NCI-H345 treated with DMSO at 0.1 percent for 48 hours (cell line): ENCODE data around the gene IQSEC3.
"Not testable (repeated sequence)": the region's sequence is repeated elsewhere in the genome, so short reads cannot be mapped to it uniquely, and the experiment has no call there.

ENCODE experiments used
- DNase-seq: peaks from one replicate; lab custom pipeline; 2025; ENCODE audit not compliant: unreplicated experiment; lab: John Stamatoyannopoulos, UW

IQSEC3 gene

DNA sequence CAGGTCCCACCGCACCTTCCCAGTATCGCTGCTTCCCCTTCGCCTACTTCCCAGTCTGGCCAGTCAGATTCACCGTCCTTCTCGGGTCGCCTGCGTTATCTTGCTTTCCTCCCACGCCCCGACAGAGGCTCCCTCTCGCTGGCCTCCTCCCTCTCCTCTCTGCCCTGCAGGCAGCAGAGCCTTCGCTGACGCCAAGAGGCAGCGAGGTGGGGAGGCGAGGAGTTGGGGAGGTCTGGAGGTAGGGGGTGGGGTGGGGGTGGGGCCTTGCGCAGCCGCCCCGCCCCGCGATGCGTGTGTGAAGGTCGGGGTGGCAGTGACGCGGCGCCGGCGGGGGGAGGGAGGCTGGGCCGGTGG, at the start of gene IQSEC3:
Gene IQSEC3, plus strand, starts transcription at position 340 of the 354 bp plus-strand sequence. CDS start 116 bp downstream, outside the sequence.
- not testable (repeated sequence) for DNase-seq

DNA sequence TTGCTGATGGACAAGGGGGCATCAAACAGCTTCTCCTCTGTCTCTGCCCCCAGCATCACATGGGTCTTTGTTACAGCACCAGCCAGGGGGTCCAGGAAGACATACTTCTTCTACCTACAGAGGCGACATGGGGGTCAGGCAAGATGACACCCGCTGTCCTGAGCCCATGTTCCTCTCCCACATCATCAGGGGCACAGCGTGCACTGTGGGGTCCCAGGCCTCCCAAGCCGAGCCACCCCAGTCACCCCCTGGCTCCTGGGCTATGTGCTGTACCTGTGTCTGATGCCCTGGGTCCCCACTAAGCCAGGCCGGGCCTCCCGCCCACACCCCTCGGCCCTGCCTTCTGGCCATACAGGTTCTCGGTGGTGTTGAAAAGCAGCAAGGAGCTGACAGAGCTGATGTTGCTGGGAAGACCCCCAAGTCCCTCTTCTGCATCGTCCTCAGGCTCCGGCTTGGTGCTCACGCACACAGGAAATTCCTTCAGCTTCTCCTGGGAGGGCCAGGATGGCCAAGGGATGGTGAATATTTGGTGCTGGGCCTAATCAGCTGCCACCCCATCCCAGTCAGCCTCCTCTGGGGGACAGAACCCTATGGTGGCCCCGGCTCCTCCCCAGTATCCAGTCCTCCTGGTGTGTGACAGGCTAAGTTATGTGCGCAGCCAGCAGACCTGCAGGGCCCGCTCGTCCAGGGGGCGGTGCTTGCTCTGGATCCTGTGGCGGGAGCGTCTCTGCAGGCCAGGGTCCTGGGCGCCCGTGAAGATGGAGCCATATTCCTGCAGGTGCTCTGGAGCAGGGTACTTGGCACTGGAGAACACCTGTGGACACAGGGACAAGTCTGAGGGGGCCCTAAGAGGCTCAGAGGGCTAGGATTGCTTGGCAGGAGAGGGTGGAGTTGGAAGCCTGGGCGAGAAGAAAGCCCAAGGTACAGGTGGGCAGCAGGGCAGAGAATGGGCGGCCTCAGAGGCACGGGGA, 48.9 kb upstream of the IQSEC3 start:
- not testable (repeated sequence) for DNase-seq

DNA sequence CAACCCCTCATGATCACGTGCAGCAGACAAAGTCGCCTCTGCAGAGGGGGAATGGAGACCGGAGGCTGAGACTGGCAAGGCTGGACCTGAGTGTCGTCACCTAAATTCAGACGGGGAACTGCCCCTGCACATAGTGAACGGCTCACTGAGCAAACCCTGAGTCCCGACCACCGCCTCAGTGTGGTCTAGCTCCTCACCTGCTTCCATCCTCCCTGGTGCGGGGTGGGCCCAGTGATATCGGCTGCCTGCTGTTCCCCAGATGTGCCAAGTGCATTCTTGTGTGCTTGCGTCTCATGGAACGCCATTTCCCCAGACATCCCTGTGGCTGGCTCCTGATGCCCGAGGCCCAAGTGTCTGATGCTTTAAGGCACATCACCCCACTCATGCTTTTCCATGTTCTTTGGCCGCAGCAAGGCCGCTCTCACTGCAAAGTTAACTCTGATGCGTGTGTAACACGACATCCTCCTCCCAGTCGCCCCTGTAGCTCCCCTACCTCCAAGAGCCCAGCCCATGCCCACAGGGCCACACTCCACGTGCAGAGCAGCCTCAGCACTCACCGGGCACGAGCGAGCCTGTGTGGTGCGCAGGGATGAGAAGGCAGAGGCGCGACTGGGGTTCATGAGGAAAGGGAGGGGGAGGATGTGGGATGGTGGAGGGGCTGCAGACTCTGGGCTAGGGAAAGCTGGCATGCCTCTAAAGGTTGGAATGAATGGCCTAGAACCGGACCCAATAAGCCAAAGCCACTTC, 47.6 kb upstream of the IQSEC3 start:
- DNase-seq = not testable (repeated sequence)

DNA sequence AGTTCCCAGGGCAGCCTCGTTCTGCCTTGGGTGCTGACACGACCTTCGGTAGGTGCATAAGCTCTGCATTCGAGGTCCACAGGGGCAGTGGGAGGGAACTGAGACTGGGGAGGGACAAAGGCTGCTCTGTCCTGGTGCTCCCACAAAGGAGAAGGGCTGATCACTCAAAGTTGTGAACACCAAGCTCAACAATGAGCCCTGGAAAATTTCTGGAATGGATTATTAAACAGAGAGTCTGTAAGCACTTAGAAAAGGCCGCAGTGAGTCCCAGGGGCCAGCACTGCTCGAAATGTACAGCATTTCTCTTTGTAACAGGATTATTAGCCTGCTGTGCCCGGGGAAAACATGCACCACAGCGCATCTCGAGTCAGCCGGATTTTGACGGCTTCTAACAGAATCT, 46.7 kb upstream of the IQSEC3 start:
- DNase-seq = not testable (repeated sequence)

DNA sequence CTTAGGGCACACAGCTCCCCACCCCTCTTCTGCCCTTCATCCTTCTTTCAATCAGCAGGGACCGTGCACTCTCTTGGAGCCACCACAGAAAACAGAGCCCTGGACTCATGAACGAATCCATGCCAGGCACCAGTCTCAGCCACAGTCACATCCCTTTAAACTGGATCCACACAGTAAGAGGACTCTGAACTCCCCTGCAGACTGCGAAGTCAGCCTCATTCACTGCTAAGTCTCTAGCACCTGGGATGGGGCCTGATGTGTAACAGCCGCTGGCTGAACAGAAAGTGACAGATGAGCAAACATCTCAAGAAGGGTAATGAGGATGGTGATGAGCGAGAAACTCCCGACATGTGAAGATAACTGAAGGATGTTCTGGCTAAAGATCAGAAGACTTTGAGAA, 45.8 kb upstream of the IQSEC3 start:
- DNase-seq = no peak

DNA sequence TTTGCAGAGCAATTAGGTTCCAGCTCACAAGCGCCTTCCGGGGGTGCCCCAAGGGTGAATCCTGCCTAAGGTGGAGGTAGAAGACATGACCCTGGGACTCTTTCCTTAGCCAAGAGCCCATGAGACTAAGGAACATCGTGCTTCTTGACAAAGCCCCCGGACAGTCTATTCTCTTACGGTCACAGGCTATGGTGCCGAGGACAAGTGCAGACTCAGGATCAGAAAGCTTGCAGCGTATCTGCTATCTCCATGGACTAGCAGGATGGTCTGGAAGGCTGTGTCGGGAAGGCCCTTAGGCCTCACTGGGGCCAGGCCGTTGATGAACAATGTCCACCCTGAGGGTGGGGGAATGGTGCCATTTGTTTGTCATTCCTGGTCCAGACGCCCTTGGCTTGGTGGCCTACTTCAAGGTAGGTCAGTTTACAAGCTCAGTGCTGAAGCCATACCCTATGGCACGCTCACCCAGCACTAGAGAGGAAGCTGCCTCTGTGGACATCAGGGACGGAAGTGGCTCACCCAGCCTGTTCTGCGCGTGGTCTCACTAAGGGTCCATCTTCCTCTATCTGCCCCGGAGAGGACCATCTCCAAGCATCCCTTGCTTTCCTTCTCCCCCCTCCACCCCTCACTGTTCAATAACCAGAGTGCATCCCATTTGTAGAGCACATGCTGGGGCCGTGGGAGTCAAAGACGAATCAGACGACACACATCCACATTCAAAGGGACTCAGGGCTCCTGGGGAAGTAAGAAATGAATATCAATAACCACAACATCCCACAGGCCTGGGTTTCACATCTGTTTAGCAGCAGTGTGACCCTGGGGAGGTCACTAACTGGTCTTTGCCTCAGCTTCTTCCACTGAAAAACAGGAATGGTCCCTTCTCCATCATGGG, 45.0 kb upstream of the IQSEC3 start:
- DNase-seq = no peak

DNA sequence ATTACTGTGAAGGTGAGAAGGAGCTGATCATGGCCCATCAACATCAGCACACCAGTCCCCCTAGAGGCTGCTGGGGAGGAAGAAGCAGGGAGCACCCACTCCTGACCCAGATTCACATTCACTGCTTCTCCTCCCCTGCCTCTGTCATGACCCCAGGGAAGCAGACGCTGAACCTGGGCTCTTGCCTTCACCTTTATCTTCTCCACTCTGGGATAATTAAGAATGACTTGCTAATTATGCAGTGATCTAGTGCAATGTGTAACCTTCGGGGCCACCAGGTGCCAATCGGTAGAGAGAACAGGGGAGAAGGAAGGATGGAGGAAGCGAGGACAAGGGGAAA, 44.4 kb upstream of the IQSEC3 start:
- DNase-seq = no peak

DNA sequence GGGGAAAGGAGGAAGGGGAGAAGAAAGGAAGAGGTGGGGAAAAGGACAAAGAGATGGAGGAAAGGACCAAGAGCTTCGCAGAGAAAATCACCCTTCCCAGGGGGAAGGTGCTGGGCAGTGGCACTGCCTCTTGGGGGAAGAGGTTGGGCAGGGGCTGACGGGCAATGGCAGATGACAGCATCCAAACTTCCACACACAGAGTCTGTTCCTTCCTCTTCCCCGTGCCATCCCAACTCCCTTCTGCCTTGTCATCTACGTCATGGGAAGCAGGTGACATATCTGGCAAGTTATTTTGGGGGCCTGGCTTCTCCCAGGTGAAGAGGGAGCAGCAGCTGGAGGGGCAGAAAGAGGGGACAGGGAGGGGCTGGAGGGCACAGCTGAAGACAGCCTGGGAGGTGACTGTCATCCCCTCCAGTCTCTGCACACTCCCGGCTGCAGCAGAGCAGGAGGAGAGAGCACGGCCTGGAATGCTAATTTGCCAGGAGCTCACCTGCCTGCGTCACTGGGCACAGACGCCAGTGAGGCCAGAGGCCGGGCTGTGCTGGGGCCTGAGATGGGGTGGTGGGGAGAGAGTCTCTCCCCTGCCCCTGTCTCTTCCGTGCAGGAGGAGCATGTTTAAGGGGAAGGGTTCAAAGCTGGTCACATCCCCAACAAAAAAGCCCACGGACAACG, 43.9 kb upstream of the IQSEC3 start:
- no peak for DNase-seq

DNA sequence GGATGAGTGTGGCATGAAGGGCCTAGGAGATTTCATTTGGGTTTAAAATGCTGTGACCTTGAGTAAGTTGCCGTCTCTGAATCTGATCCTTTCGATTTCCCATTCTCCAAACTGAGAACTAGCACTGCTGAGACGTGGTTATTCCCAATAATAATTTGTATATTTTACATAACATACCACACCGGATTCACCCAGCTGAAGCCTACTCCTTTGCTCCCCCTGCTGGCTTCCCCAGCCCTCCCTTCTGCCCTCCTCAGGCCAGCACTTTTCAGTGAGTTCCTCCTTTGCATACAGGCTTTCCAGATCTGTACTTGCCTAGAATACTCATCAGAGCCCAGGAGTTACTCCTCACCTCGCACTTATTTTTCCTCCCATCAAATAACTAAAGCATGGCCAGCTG, 38.7 kb upstream of the IQSEC3 start:
- DNase-seq = not testable (repeated sequence)

DNA sequence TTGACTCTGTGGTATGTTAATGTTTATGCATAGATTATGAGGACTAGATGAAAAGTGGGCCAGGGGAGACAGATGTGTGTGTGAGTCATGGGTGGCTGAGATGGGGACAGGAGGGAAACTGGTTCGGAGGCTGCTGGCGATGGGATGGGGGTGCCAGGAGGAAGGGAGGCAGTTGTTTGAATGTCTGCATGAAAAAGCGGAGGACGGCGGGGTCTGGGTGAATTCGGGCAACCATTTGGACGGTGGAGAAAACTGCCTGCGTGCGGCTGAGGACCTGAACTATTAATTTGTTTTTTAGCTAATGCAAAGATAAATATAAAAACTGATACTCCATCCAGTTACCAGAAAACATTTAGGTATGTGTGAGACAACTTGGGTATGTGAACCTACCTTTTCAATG, 27.8 kb upstream of the IQSEC3 start:
- DNase-seq = not testable (repeated sequence)

DNA sequence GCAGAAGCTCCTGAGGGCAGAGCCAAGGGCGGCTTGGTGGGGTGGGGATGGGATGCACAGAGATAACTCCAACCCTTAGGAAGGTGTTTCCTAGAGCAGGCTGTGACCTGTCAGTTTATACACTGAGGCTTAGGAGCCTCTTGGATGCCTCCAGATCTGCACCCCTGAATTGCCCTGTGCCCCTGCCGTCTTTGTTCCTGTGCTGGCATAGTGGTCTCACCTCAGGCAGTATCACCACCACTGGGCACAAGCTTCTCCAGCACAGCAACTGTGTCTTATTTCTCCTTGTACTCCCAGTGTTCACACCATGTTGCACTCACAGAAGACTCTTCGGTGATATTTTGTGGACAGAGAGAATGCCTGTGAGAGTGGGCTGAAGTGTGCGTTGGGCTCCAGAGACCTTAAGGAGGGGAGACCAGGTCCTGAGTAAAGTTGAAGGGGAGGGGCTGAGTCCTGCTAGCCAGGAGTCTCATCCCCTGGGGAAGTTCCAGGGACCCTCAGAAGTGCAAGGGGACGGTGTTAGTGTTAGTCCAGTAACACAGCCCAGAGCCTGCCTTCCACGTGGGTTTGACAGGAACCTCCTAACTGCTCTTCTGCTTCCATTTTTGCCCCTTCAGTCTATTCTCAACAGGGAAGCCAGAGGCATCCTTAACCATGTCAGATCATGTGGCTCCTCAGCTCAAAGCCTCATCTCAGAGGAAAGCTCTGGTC, 26.9 kb upstream of the IQSEC3 start:
- not testable (repeated sequence) for DNase-seq

DNA sequence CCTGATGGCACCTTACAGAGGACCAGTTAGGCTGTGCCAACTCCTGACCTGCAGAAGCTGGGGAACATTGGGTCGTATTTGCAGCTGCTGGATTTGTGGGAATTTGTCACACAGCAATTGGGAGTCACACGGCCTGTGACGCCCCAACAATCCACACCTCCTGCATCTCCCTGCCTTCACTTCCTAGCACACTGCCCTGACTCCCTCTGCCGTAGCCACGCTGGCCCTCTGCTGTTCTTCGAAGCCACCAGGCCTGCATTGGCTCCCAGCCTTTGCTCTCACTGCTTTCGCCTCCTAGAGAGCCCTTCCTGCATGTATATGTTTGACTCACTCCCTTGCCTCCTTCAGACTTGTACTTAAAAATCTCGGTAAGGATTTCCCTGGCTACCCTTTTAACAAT, 22.2 kb upstream of the IQSEC3 start:
- DNase-seq = not testable (repeated sequence)

DNA sequence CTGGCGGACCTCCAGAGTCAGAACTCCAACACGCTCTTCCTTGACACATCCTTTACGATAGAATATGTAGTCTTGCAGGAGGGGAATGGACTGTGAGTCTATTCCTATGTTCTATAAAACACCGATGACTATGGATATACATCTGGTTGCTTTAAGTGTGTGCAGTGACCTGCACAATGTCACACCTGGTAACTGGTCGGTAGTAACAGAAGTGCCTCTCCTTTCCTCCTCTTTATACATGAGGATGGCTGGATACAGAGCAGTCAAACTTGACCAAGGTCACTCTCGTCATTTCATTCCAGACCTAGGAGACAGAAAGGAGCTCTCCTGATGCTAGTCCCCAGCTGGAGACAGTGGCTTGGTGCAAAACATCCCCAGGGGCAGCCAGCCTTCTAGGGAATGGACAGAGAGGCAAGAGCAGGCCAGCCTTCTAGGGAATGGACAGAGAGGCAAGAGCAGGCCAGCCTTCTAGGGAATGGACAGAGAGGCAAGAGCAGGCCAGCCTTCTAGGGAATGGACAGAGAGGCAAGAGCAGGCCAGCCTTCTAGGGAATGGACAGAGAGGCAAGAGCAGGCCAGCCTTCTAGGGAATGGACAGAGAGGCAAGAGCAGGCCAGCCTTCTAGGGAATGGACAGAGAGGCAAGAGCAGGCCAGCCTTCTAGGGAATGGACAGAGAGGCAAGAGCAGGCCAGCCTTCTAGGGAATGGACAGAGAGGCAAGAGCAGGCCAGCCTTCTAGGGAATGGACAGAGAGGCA, 21.2 kb upstream of the IQSEC3 start:
- not testable (repeated sequence) for DNase-seq

DNA sequence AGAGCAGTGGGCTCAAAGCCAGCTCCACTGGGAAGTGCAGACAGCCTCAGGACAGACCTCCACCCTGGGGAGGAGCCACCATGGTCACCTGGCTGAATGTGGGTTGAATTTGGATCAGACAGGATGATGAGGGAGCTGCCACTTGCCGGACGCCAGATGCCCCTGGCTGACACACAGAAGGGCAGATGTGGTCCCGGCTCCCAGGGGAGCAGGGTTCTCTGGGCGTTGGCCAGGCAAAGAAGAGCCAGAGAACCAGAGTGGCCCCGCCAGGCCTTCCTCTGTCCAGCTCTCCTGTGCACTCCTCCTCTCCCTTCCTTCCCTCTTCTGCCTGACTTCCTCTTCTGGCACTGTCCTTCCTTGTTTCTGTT, 20.6 kb upstream of the IQSEC3 start:
- DNase-seq = not testable (repeated sequence)

DNA sequence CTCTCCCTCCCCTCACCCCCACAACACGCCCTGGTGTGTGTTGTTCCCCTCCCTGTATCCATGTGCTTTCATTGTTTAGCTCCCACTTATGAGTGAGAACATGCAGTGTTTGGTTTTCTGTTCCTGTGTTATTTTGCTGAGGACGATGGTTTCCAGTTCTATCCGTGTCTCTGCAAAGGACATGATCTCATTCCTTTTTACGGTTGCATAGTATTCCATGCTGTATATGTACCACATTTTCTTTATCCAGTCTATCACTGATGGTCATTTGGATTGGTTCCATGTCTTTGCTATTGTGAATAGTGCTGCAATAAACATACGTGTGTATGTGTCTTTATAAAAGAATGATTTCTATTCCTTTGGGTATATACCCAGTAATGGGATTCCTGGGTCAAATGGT, 20.0 kb upstream of the IQSEC3 start:
- not testable (repeated sequence) for DNase-seq

DNA sequence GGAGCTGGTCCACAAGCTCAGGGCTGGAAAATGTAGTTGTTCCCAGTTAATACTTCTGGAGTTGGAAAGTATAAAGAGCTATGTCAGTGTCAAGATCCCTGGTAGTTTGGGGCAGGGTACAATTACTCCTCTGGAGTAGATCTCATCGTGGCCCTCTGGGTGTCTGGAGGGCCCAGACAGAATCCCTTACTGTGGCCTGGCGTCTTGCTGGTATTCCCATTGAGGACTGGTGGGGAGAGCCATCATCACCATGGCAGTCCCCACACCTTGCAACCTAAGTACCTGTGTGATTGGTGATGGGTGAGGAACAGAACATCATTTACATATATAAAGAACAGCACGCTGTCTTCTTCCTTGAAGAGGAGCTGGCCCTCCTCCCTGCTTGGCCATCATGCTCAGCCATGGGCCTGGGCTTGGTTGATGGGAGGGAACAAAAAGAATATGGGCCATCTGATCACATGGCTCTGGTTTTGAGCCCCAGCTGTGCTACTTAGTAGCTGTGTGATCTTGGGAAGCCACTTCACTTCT, 18.8 kb upstream of the IQSEC3 start:
- not testable (repeated sequence) for DNase-seq

DNA sequence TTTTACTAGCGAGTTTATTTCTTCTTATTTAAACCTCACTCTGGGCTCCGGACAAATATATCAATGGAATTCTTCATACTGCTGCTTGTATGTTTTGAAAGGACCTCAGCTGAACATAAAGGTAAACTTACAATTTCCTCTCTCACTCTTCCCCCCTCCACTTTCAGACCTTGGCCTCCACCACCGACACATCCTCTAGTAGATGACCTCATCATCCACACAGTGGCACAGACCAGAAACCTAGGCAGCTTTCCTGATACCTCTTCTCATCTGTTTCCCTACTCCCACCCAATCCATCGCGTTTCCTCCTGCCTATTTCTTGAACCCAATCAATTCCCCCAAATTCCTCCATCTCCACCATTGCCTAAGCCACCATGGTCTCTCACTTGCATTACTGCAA, 17.4 kb upstream of the IQSEC3 start:
- not testable (repeated sequence) for DNase-seq

DNA sequence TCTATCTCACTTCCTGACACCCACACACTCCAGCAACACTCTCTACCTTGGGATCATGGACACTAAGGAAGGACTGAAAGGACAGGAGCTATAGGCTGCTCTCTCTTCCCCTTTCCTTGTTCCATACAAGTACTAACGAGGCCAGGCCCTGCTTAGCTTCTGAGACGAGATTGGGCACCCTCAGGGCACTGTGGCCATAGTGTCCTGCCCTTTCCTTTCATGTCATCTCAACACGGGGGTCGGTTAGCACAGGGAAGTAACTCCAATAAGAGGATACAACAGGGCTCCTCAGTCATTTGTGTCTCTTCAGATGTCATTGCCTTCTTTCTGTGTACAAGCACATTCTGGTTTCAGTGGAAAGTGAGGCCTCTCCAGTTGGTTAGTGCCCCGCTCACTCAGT, 15.5 kb upstream of the IQSEC3 start:
- not testable (repeated sequence) for DNase-seq

DNA sequence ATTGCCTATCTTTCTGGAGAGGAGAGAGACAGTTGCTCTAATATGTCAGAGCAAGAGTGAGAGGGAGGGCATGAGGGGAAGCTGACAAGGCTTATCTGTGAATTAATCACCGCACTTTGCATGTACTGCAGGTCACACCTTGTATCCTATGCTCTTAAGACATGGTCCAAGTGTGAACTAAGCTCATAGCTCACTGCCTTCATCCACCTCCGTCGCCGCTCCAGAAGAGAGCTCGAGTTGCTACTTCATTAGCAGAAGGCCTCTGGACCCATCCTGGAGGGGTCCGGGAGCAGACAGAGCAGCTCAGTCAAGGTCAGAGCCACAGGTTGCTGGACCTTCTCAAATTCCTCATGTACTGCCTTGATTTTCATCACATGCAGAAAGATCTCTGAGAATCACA, 14.6 kb upstream of the IQSEC3 start:
- DNase-seq = not testable (repeated sequence)
